Osteocyte (in vitro differentiated cells): Measurements from ENCODE around the gene KAT6B. TPM values are rescaled to one million over a fixed set of nuclear protein-coding genes. Genes with fewer than 3 reads are reported as not detected.

ENCODE experiments used
- DNase-seq: peaks from one replicate; pipeline ENCODE4 v3.0.0; 2021; ENCODE audit warnings: mixed read lengths; ENCODE audit not compliant: unreplicated experiment; ENCODE audit errors: extremely low spot score
- H3K27ac Mint-ChIP-seq: one replicate; pipeline ENCODE4 v1.8.0; 2021; ENCODE audit warnings: mild to moderate bottlenecking, mixed read lengths; ENCODE audit not compliant: unreplicated experiment
- H3K27me3 Mint-ChIP-seq: one replicate; pipeline ENCODE4 v1.8.0; 2021; ENCODE audit warnings: mixed read lengths; ENCODE audit not compliant: unreplicated experiment
- H3K36me3 Mint-ChIP-seq: one replicate; pipeline ENCODE4 v1.8.0; 2021; ENCODE audit warnings: mixed read lengths; ENCODE audit not compliant: unreplicated experiment
- H3K4me1 Mint-ChIP-seq: one replicate; pipeline ENCODE4 v1.8.0; 2021; ENCODE audit warnings: mixed read lengths; ENCODE audit not compliant: unreplicated experiment
- H3K4me3 Mint-ChIP-seq: one replicate; pipeline ENCODE4 v1.8.0; 2021; ENCODE audit warnings: mild to moderate bottlenecking, moderate library complexity, mixed read lengths; ENCODE audit not compliant: unreplicated experiment
- H3K9me3 Mint-ChIP-seq: one replicate; pipeline ENCODE4 v1.8.0; 2021; ENCODE audit warnings: mixed read lengths; ENCODE audit not compliant: unreplicated experiment
- CTCF ChIP-seq: fragments of 200-600 bp; sonication (generic); IDR thresholded peaks from 2 replicates; pipeline ENCODE4 v1.5.0; 2021; ENCODE audit warnings: antibody characterized with exemption, mild to moderate bottlenecking, moderate library complexity
- total RNA-seq: library from RNA; stranded (reverse); gene quantifications from 2 replicates; pipeline ENCODE4 v1.2.1, GENCODE V29; 2021

The KAT6B gene
- total RNA-seq, 1 donor from 2014 or later, result 28.2 TPM

GRCh38 chr10:74992068-74992467, 165.7 kb downstream of the KAT6B start:
- Mint-ChIP-seq H3K4me3 (no peak overlapping the region), H3K27me3 (no peaks in the 10 kb centered on the region), H3K27ac (no peak overlapping the region)

GRCh38 chr10:74993649-74994048, 167.2 kb downstream of the KAT6B start:
- Mint-ChIP-seq H3K9me3 (no peaks in the 10 kb centered on the region), H3K27ac (no peak overlapping the region), H3K27me3 (no peaks in the 10 kb centered on the region), H3K4me3 (no peak overlapping the region), H3K36me3 (peaks cover 34% of the 10 kb centered on the region), H3K4me1 (peaks cover 3% of the 10 kb centered on the region)
- TF ChIP-seq CTCF, result no peak
- no peak for DNase-seq

More at GRCh38 chr10:74992068-74992467, 165.7 kb downstream of the KAT6B start:
- Mint-ChIP-seq H3K36me3 (peaks cover 30% of the 10 kb centered on the region), H3K4me1 (peaks cover 10% of the 10 kb centered on the region), H3K9me3 (no peaks in the 10 kb centered on the region)
- no peak for TF ChIP-seq CTCF
- no peak for DNase-seq

GRCh38 chr10:74994854-74995253, 168.5 kb downstream of the KAT6B start:
- H3K27me3 Mint-ChIP-seq, result no peaks in the 10 kb centered on the region
- H3K4me1 Mint-ChIP-seq, result peaks cover 3% of the 10 kb centered on the region
- no peak for DNase-seq

GRCh38 chr10:74995806-74996205, 169.4 kb downstream of the KAT6B start:
- H3K27me3 Mint-ChIP-seq, result no peaks in the 10 kb centered on the region
- peaks cover 3% of the 10 kb centered on the region for H3K4me1 Mint-ChIP-seq
- H3K9me3 Mint-ChIP-seq, result no peaks in the 10 kb centered on the region
- no peak overlapping the region for H3K27ac Mint-ChIP-seq
- no peak for TF ChIP-seq CTCF
- DNase-seq, result no peak
- H3K36me3 Mint-ChIP-seq, result peaks cover 42% of the 10 kb centered on the region
- H3K4me3 Mint-ChIP-seq, result no peak overlapping the region

More at GRCh38 chr10:74994854-74995253, 168.5 kb downstream of the KAT6B start:
- Mint-ChIP-seq H3K4me3 (no peak overlapping the region), H3K27ac (no peak overlapping the region), H3K9me3 (no peaks in the 10 kb centered on the region), H3K36me3 (peaks cover 43% of the 10 kb centered on the region)
- no peak for TF ChIP-seq CTCF

GRCh38 chr10:74997163-74997562, 170.8 kb downstream of the KAT6B start:
- no peak for DNase-seq
- no peak overlapping the region for H3K27ac Mint-ChIP-seq
- H3K36me3 Mint-ChIP-seq, result peaks cover 38% of the 10 kb centered on the region
- TF ChIP-seq CTCF, result no peak
- no peaks in the 10 kb centered on the region for H3K27me3 Mint-ChIP-seq
- H3K4me1 Mint-ChIP-seq, result peaks cover 3% of the 10 kb centered on the region
- H3K9me3 Mint-ChIP-seq, result no peaks in the 10 kb centered on the region
- no peak overlapping the region for H3K4me3 Mint-ChIP-seq
